Activated CD8-positive, alpha-beta memory T cell treated with anti-CD3 and anti-CD28 coated beads, Interleukin-2, amount 50 U/mL, for 24 hours (primary cell): Measurements from ENCODE around the gene CDH2.

Experiments used
- DNase-seq: peaks from one replicate; pipeline ENCODE4 v3.0.0-alpha.2; 2020; ENCODE audit errors: extremely low read depth

CDH2 gene

DNA sequence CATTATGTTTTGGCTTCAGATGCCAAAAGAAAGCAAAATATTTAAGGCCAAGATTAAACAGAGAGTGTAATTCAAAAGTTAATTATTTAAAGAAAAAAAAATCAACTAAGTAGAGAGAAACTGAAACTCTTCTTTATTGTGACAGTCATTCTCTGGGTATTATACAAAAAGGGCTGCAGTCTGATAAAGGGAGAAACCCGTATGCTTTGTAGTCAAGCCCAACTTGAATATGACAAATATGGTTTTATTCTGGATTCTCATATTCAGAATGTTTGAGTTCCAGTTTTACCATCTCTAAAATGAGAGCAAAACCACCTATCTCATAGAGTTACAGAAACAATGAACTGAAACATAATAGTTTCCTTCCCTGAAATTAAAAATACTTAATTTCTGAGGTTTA lies 8.2 kb downstream of the CDH2 start:
- no peak for DNase-seq

DNA sequence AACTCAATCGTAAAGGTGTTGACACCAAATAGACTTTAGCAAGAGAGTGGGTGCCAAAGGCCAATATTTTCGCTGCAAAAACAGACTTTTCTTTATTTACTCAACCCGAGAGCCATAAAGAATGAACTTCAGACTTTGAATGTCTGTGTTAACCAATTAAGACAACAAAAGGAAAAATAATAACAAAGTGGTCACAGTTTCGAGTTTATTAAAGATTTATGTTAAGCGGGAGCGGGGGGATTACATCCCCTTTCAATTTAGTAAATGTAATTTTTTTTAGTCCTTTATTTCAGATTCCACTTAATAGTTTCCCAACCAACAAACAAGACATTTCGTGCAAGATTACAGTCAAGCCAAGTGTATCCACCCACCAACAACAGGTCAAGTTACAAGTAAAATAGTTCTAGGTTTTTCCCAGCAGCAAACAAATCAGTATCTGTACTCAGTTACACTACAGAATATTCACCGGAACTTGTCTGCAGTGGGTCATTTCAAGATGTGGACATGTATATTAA lies 9.0 kb downstream of the CDH2 start:
- no peak for DNase-seq

DNA sequence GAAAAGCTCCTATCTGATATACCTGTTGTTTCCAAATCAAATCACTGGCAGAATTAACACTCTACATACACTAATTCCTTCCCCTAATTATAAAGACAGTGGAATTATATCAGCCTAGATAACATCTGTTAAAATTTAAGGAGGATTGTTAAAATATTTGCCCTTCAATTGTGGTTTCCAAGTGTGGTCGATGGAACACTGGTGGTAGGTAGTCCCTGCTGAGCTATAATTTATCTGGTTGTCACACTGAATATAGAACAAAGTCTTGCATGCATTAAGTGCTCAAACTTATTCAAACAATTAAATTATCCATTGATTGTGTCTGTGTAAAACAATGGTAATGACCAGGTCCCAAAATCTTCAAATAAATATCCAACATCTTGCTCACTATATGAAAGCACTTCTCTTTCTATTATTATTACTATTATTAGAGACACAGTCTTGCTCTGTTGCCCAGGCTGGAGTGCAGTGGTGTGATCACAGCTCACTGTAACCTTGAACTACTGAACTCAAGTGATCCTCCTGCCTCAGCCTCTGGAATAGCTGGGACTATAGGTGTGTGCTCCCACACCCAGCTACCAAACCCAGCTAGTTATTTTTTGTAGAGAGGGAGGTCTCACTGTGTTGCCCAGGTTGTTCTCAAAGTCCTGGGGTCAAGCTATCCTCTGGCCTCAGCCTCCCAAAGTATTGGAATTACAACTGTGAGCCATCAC lies 12.0 kb downstream of the CDH2 start:
- no peak for DNase-seq

DNA sequence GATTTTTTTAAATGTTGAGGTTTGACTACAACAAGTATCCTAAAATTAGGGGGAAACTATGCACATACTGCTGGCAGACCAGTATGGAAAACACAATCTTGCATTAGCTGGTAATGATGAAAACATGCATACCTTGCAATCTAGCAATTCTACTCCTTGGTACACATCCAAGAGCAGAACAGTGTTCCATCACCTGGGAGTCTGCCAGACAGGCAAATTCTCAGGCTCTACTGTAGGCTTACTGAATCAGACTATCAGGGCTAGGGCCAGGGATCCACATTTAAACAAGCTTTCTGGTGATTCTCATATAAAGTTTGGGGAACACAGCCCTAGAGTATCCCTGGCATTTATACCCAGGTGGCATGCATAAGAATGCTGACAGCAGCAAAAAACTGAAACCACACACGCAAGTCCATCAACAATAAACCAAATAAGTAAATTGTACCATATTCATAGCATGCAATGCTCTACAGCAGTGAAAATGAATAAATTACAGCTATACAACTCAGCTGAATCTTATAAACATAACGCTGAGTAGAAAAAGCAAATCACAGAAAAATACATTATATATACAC lies 13.6 kb downstream of the CDH2 start:
- DNase-seq, result no peak

DNA sequence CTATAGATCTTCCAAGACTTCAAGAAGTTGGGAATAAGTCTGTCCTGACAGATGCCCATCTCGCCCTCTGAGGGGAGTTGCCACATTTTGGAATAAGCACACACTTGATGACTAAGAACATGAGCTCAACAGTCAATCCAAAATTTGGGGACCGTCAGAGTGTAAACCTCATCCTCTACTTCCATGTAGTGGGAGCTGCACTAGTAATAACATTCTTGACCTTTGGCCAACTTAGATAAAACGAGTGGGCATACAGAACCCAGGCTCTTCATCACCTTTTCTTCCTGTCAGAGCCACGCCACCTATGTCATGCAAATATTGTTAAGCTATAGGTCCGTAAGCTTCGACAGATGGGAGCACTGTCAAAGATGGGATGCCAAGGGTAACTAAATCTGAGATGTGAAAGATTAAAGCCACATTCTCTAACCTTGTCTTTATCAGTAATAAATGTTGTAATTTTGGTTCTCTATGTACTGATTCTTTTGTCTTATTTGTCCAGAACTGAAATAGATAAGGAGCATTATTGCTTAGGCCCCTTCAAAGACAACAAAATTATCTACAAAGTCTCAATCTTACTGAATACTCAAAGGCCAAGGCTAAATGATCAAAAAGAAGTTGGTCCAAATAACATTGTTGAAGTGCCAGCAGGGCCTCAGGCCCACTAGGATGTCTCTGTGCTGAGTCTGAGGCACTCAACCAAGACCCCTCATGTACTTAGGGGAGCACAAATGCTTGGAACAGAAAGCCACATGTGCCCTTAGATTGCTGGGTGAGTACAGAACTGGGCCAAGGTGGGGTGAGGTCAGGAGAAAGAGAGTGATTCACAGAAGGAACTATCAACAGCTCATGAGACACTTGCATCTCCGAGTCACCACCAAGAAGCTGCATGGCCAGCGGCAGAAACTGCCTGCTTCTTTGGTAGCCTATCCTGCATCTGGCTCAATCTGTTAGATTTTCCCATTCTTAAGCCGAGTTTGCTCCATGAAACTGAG lies 15.0 kb downstream of the CDH2 start:
- no peak for DNase-seq

DNA sequence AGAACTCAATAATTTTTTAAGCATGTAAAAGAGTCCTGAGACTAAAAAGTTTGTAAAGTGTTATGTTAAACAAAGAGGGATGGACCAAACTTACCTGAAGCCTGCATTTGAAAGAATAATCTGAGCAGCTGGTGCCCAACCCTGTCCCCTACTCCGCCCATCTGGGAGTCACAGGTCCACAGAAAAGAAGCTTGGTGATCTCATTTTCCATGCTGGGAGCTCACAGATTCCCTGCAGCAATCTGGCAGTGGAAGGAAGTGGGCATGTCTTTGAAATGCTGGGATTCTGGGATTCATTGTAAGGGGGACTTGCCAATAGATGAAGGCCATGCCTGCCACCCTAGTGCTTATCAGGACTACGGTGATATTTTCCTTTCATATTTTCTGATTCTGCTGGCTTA lies 17.9 kb downstream of the CDH2 start:
- DNase-seq, result no peak

DNA sequence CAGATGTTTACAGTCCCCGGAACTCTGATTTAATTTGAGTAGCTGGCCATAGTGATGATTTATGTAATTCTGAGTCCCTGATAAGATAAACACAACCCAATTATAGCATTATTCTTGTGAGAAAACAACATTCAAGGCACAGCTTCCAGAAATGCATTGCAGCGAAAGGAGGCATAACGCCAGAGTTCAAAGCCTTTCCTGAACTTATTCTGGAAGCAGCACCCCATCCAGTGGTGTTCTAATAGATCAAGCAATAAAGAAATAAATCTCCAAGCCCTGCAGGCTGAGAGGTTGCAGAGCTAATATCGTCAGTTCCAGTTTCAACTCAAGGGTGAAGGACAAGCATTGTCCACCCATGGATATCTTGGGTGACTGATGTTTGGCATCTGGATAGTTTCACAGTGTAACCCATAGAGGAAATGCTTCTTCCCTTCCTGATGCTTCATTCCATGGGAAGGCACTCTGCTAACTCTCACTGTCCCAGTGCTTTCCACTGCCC lies 18.8 kb downstream of the CDH2 start:
- DNase-seq, result no peak

DNA sequence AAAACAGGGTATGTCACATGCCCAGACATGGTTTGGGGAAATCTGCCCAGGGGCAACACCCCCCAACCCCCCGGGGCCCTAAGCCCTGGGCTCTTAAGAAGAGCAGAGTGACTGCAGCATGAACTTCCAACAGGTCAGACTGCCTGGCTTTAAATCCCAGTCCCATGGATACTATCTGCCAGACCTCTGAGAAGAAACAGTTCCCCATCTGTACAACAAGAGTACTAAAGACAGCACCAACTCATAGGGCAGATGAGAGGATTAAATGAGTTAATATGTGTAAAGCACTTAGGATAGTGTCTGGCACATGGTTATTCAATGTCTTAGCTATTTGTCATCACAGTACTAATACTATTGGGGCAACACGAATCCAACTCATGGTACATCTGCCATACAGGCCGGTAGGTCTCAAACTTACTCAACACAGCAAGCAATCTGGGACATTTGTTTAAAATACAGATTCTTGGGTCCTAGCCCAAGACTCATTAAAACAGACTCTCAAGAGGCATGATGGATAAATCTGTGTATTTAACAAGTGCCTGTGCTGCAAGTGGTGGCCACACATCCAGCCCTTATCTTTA lies 23.4 kb downstream of the CDH2 start:
- DNase-seq, result no peak

DNA sequence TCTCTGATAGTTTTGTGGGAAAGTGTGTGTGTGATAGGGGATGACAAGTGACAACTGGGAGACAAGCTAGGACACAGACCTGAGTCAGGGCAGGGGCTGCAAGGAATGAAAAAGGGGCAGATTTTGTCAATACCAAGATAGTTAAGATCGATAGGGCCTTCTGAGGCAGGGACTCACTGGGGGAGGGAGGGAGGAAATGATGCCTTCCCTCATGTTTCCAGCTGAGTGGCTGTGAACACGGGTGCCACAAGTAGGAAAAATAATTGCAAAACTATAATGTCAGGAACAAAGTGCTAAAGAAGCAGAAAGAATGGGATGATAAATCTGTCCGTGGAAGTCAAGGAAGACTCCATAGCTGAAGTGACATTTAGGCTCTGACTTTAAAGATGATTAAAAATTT lies 24.2 kb downstream of the CDH2 start:
- DNase-seq, result no peak

DNA sequence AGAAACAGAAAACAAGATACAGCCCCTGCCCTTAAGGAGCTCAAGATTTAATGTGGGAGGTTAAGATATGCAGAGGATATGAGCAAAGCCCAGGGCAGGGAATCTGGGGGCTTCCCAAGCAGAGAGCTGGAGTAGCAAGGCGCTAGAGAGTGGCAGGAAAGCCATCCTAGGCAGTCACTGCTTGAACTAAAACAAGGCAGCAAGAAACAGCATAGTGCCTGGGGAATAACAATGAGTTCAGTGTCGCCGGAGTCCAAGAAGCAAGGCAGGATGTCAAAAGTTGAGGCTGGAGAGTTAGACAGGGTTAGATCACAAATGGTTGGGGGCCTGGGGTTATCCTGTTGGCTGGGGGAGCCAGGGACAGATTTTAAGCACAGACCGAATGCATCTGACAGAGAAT lies 24.6 kb downstream of the CDH2 start:
- DNase-seq, result no peak

DNA sequence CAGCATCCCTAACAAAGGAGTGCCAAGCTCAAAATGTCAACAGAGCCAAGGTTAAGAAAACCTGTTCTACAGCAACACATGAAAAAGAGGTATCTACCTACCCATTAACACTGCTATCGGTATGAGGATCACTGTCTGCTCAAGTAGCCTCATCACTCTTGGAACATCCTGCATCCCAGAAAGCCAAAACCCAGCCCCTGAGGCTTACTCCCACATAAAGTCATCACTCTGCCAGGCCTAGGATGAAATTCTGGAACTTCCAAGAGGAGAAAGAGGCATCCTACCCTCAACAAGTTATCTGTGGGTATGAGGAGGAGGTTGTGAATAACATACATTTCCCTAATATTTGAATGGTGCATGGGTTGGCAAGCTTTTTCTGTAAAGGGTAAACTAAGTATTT lies 25.5 kb downstream of the CDH2 start:
- no peak for DNase-seq

DNA sequence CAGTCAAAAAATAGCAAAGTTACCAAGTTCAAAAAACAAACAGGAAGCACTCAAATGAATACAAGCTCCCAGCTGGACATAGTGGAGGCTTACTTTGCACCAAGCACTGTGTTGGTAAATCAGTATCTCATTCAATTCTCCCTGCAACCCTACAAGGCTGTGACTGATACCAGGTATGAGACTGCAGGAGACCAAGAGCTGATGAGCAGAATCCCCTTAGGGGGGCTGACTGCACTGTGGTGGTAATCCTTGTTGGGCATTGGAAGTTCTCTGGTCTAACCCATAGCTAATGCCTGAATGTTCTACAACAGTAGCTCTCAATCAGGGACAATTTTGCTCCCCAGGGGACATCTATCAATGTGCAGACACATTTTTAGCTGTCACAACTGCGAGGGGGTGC lies 26.0 kb downstream of the CDH2 start:
- no peak for DNase-seq

DNA sequence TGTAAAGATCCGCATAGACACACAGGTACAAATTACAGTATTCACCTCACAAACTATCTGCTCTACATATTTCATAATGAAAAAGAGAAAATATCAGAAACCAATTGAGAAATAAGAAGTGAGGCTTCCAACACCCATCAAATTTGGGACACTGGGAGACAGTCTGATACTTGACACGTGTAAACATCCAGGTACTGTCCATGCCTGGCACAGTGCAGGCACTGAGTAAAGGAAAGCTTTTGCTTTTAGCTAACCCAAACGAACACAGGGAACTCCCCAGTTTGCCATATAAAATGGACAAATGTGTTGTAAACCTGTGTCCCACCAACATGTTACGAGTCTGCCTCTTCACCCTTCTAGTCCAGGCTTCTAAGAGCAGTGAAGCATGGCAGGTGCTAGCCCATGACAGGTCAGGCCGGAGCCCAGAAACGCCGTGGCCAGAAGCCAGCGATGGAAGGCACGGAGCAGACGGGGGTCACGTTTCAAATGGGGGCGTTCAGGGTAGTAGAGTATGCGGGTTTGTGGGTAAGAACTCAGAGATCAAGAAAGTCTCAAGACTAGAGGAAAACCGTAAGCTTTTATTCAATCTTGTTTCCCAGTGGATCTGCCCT lies 27.0 kb downstream of the CDH2 start:
- no peak for DNase-seq

DNA sequence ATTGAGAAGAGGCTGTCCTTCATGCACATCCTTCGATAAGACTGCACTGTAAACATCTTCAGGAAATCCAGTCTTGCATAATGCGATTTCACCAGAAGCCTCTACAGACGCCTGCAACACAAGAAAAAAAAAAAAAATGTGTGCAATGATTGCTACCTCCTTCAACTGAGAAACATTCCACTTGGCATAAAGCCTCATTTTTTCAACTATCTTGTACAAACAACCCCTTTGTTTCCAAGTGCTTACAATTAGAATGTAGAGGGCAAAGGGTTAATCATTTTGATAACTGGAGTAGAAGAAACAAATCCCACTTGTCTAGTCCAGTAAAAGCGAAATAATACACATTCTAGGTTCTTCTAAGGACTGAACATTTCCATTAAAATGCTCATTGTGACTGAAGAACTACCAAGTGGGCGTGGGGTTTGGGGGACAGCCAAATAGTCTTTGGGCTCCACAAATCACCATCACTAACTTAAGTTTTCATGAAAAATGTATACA lies 29.2 kb downstream of the CDH2 start:
- no peak for DNase-seq

DNA sequence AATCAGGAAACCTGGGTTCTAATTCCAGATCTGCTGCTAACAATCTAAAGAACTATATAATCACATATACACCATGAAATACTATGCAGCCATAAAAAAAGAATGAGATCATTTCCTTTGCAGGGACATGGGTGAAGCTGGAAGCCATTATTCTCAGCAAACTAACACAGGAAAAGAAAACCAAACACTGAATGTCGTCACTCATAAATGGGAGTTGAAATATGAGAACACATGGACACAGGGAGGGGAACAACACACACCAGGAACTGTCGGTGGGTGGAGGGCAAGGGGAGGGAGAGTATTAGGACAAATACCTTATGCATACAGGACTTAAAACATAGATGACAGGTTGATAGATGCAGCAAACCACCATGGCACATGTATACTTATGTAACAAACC lies 33.2 kb downstream of the CDH2 start:
- DNase-seq, result no peak

DNA sequence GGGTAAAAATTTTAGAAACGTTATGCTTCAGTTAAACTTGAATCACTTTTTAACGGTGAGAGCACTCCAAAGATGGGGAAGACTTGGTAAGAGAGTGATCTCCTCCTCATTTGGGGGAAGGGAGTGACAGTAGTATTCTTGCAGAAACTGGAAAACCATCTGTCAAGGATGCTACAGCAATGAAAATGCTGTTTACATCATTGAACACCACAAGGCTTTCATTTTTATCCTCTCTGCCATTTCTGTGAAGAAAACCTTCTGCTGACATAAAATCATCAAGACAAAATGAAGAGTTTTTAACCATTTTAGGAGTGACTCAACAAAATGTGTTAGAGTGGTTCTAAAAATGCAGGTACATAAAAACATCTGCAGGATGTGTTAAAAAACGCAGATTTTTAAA lies 38.1 kb downstream of the CDH2 start:
- no peak for DNase-seq

DNA sequence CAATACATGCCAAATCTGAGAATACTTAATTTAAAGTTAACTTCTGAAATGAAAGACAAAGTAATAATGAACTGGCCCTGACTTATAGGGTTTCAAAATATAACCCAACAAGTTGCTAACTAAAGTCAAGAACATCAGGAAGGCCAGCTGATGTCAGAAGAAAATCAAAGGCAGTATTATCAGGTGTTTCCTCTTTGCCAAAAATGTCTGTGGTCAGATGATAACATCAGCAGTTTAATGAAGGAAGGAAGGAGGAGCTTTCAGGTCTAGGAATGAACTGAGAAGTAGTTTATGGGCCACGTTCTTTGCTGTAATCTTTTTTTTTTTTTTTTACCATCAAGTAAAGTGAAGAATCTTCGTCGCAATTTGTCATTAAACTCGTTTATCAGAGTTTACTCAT lies 40.9 kb downstream of the CDH2 start:
- DNase-seq, result no peak

DNA sequence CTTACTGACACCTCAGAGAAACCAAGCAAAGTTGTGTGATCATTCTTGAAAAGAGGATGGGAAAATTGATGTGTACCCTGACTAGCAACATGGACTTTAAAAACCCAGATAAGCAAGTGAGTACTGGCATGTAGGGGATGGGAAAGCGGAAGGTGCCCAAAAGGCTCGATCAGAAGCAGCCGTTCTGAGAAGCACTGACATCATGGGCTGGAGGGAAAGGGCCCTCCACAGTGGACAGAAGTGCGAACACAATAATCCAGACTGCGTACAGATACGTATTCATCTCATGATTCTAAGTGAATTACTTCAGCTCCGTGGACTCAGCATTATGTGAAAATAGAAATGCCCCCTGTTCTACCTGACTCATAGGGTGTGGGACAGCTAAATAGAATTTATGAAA lies 42.2 kb downstream of the CDH2 start:
- no peak for DNase-seq

DNA sequence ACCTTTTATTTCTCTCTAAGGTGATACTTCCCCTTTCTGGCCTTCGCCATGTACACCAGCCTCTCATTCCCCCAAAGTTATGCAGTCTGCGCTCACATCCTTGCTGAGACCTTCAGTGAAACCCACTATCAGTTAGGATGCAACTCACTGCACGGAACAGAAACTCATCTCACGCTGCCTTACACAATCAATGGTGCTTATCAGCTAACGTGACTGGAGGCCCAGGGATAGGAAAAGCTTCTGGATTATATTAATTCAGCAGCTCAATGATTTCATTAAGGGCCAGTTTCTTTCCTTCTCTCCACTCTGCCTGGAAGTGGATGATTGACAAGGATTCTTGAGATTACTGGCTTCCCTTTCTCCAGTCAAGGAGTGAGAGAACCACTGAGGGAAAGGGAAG lies 44.8 kb downstream of the CDH2 start:
- DNase-seq, result no peak

DNA sequence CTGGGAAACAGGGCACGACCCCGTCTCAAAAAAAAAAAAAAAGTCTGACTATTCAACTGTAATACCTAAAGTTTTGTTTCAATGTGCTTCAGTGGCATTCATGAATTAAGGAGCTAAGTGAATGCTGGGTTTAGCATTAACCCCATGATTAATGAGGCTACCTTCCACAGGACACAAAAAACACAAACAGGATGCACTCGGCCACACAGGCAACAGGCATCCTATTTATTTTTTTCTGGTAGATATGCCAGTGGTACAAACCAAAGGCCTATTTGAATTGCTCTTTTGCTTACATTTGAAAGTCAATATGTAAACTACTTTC lies 48.3 kb downstream of the CDH2 start:
- DNase-seq, result no peak
